GM13976 (cell line): ENCODE data around the gene CLDN4.

ENCODE experiments used
- DNase-seq: peaks from one replicate; pipeline ENCODE4 v3.0.0; 2012; ENCODE audit warnings: low spot score
- in situ Hi-C: fragments of 300-500 bp; cut with MboI; formaldehyde crosslinking; loops from one replicate; pipeline ENCODE4 v1.12.0; 2022; ENCODE audit warnings: low sequenced_read_pairs, mixed read lengths, inconsistent platforms; ENCODE audit not compliant: unreplicated experiment
- TF ChIP-seq, protein P1 (sequence below): IDR thresholded peaks from 2 replicates; pipeline ENCODE4 v1.5.1; 2012; ENCODE audit warnings: borderline replicate concordance, mild to moderate bottlenecking; ENCODE audit not compliant: insufficient read depth; ENCODE audit errors: extremely low read depth, missing control alignments, control extremely low read depth

Gene CLDN4

DNA sequence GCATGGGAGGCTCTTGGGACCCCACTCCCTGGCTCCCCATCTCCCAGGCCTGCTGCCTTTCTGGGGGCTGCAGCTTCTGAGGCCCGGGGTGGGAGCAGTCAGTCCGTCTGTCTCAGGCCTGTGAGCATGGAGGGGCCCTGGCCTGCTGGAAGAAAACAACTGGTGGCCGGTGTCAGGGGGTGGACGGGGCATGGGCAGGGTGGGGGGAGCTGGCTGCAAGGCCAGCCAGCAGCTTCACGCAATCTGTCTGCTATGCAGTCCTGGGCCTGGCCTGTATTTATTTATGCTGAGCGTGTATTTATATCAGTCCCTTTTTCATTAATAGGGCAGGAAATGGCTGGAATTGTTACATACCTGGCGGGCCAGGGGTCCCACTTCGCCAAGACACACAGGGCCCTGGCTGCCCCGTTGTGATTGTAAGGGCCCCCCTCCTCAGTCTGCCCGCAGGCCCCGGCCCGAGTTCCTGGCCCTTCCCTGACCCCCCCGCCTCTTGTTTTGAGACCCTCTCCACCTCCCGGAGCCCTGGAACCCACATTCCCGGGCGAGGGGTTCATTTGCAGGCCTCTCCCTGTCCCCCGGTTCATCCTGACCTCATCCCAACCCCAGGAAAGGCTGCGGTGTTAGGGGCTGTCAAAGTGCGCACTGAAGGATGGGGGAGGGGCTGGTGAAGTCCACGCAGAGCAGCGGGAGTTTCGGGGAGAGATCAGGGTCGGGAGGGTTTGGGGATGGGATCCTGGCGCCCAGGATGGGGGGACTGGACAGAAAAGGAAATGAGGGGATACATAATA, 38.4 kb downstream of the CLDN4 start:
- DNase-seq = no peak
- TF ChIP-seq, protein P1, sequence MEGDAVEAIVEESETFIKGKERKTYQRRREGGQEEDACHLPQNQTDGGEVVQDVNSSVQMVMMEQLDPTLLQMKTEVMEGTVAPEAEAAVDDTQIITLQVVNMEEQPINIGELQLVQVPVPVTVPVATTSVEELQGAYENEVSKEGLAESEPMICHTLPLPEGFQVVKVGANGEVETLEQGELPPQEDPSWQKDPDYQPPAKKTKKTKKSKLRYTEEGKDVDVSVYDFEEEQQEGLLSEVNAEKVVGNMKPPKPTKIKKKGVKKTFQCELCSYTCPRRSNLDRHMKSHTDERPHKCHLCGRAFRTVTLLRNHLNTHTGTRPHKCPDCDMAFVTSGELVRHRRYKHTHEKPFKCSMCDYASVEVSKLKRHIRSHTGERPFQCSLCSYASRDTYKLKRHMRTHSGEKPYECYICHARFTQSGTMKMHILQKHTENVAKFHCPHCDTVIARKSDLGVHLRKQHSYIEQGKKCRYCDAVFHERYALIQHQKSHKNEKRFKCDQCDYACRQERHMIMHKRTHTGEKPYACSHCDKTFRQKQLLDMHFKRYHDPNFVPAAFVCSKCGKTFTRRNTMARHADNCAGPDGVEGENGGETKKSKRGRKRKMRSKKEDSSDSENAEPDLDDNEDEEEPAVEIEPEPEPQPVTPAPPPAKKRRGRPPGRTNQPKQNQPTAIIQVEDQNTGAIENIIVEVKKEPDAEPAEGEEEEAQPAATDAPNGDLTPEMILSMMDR = no peak
- in situ Hi-C loops = no loop called here

DNA sequence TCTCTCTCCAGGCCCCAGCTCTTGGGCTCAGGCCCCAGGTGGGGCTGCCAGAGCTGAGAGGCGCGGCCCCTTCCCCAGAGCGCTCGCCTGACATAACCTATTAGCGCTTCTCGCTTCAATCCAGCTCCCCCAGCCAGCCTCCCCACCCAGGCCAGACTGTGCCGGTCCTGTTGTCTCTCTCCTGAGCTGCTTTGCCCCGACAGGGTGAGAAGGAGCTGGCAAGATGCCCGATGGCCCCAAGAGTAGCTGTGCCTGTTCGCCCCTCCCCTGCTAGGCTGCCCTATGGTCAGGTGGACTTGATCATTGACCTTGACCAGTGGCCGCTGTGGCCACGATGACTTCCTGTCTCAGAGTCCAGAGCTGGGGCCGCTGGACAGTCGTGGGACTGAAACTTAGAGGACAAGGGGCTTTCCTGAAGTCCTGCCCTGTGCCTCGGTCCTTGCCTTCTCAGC, 39.3 kb downstream of the CLDN4 start:
- in situ Hi-C loops = no loop called here
- DNase-seq = no peak

DNA sequence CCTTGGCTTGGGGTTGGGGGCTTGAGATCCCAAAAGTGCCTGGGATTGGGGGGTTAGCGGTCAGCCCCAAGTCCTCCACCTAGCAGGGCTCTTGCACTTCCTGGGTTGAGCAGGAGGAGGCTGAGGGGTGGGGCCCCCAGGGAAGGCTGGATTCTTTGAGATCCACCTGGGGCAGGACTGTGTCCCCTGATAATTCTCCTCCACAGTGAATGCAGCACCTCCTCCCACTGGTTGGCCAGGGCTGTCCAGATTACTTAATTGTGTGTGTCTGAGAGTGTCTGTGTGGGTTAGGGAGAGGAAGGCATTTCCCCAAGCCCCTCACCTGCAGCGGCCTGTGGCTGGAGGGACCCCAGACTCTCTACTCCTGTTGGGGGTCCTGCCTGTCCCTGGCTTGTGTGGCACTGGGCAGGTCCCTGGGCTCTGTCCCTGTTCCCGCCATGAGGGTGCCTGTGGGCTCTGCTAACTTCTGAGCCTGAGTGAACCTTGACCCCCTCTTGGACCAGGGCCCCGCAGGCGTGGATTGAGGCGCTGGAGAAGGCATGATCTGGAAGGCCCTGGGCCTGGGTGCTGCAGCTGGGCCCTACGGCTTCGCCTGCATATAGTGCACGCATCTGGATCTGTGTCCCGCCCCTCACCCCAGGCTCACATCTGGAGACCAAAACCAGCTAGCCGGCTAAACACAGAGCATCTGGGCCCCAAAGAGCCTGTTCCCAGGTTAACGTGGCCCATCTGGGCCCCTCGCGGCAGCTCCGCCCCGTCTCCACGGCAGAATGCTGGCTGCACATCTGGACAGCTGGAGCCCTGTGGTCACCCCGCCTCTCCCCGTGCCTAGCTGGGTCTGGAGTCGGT, 40.6 kb downstream of the CLDN4 start:
- in situ Hi-C loops = no loop called here
- TF ChIP-seq, protein P1 = no peak
- no peak for DNase-seq

More for the DNA sequence above, 39.3 kb downstream of the CLDN4 start:
- TF ChIP-seq, protein P1 = no peak

DNA sequence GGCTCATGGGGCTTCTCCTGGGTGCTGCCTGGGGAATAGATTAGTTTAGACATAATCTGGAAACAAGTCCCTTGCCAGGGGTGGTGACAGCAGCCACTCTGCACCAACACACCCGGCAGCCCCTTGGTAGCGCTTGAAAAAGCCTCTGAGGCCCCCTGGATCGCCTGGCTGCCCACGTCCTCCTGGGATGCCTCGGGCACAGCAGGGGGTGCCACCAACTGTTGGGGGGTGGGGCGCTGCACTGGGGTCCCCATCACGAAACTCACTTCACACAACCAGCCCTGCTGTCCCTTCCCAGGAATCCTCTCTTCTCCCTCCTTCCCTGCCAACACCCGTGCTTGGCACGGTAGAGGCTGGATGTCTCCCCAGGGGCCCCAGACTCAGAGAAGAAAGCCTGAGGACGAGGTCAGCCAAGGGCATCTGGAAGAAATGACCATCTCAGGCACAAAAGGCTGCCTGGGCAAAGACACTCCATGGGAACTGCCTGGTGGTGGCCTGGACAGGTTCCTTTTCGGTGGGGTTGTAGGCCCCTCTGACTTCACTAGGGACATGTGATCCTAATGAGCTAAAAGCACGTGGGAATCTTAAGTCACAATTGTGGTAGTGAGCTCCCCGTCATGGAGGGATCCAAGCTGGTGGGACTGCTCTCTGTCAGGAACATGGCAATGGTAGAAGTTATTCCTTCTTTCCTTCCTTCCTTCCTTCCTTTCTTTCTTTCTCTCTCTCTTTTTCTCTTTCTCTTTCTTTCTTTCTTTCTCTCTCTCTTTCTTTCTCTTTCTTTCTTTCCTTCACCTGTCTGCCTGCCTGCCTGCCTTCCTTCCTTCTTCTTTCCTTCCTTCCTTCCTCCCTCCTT, 41.5 kb downstream of the CLDN4 start:
- TF ChIP-seq, protein P1 = no peak
- DNase-seq = no peak
- in situ Hi-C loops = no loop called here

DNA sequence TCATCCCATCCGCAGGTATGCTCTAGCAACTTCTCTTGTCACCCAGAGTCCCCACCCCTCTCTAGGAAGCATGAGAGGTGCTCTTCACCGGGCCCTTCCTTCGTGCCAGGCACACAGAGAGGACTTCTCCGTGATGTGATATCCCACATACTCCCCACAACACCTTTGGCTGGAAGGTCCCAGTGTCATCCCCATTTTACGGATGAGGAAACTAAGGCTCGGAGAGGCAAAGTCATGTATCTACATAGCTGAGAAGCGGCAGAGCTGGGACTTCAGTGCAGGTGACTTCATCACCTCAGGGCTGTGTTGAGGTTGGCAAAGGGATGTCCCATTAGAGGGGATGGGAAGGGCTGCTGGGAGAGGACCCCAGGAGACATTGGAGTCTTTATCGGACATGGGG, 45.6 kb downstream of the CLDN4 start:
- DNase-seq = no peak
- in situ Hi-C loops = no loop called here
- TF ChIP-seq, protein P1 = no peak

DNA sequence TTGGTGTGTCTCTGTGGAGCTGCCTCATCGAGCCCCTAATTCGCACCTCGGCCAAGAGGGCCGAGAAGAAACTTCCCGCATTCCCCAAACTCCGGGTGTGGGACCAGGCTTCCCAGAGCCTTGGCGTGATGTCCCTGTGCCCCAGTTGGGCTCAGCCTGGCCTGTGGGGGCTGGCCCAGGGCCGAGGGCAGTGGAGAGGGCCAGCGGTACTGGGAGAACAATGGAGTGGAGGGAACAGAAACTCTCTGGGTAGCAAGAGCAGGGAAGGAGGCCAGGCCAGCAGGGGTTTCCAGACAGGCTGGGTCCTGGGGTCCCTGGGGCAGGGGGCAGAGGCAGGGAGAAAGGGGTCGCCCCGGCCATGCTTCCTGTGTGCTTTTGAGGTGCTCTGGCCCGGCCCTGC, 46.2 kb downstream of the CLDN4 start:
- in situ Hi-C loops = no loop called here
- DNase-seq = no peak
- TF ChIP-seq, protein P1 = no peak
